Uterus (tissue), 2 donors: Measurements from ENCODE around the gene KPTN.

Source experiments
- CTCF ChIP-seq, 4 experiments: fragments of 200-600 bp in 2 of 4; fragments of 450-650 bp in 2 of 4; sonication (generic) in 2 of 4; IDR thresholded peaks; one replicate each; pipeline ENCODE4 v1.5.1; 2016 to 2019; ENCODE audit warnings: antibody characterized with exemption in 4 of 4, mild to moderate bottlenecking in 2 of 4, moderate library complexity in 1 of 4
- POLR2A ChIP-seq, 2 donors: fragments of 450-650 bp; IDR thresholded peaks; one replicate each; pipeline ENCODE4 v1.6.1; 2016; ENCODE audit warnings: antibody characterized with exemption in 2 of 2, mild to moderate bottlenecking in 1 of 2, moderate library complexity in 1 of 2

DNA sequence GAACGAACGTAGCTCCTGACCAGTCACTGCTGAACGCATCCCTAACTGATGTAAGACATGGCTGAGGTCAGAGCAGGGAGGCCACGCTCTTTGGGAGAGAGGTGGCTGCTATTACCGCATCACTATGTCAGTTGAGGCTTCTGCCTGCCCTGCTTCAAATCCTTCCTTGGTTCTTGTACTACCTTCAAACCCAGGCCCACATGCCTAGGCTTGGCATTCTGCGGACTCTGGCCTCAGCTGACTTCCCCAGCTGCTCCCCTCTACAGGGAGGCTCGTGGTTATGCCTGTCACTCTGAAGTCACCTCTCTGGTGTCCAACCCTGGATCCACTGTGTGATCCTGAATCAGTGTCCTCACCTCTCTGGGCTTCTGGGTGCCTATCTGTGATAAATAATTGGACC, 49.9 kb downstream of the KPTN start:
- TF ChIP-seq CTCF (IDR thresholded peaks at IDR 0.05) (no peak), POLR2A (IDR thresholded peaks at IDR 0.05) (no peak)
